H1 (cell line): ENCODE measurements around the gene DOCK1. TPM values are rescaled to one million over a fixed set of nuclear protein-coding genes. Genes with fewer than 3 reads are reported as not detected.

Source experiments
- KDM1A ChIP-seq: fragments of 200-600, 300-600 bp; sonication (generic); IDR thresholded peaks from 2 replicates; pipeline ENCODE4 v1.7.1; 2016; ENCODE audit warnings: mild to moderate bottlenecking, low read length, borderline replicate concordance
- MAX ChIP-seq: IDR thresholded peaks from 2 replicates; pipeline ENCODE4 v1.6.1; 2012; ENCODE audit warnings: inconsistent platforms
- POU5F1 ChIP-seq: IDR thresholded peaks from 2 replicates; pipeline ENCODE4 v1.6.1; 2011; ENCODE audit warnings: low read depth, mild to moderate bottlenecking, low read length, moderate library complexity
- USF2 ChIP-seq: IDR thresholded peaks from 2 replicates; pipeline ENCODE4 v1.6.1; 2011; ENCODE audit warnings: low read length, improper control_type of control experiment
- polyA plus RNA-seq, 7 experiments: library from polyadenylated mRNA; depleted of rRNA in 3 of 7; stranded (reverse) in 5 of 7; unstranded in 2 of 7; fragments of >200 nt in 5 of 7; fragments of 200-250 nt in 2 of 7; gene quantifications; 1 replicate in 5 of 7; 2 replicates in 1 of 7; 4 replicates in 1 of 7; pipeline versions ENCODE4 v1.2.1 to v1.2.3, GENCODE V29; 2011 to 2013; ENCODE audit warnings: missing spikeins in 2 of 7, mixed read lengths in 2 of 7
- total RNA-seq: library from RNA; stranded (reverse); fragmentation: NEBNext Ultra II Directional; extraction: Animal tissue kit (Norgen Biotek cat#: 25700); gene quantifications from 2 replicates; pipeline ENCODE4 v1.2.1, GENCODE V29; 2021

Gene DOCK1
- total and polyA plus RNA-seq, 2 of the 8 experiments (the other 6 are each of a cell fraction or from before 2014, with no cell fraction given), result 11.6 to 53.0 TPM

- TF ChIP-seq USF2 (no peak), POU5F1 (no peak), MAX (no peak), KDM1A (no peak)
- TF ChIP-seq, all 59 proteins: peak for 0
These were observed 9.9 kb upstream of the DOCK1 start (continued) for GRCh38 chr10:126895214-126895781.
